ENCODE data around the gene ZNF444. TPM values are rescaled to one million over a fixed set of nuclear protein-coding genes. Genes with fewer than 3 reads are reported as not detected.
A peak's percentile ranks its signal among the peaks of the same experiment; 100 is the strongest.

The ZNF444 gene
- polyA plus RNA-seq, 3 donors, result 2.7 to 6.9 (median 3.5) TPM

- H3K27ac Mint-ChIP-seq, result peak overlapping the region in 1 of 7 donors; percentile 51
- DNase-seq, result no peak
- Histone ChIP-seq H3K9me3 (replicated peaks in 1 of 2; ENCODE audit: control insufficient read depth in 1 of 2, insufficient read depth in 1 of 2, low read length in 2 of 2) (no peaks in the 10 kb centered on the region), H3K79me2 (ENCODE audit: insufficient read depth, low read length) (no peaks in the 10 kb centered on the region), H2AFZ (ENCODE audit: insufficient read depth, low read depth, low read length, poor library complexity, severe bottlenecking) (no peak overlapping the region), H3K4me3 (replicated peaks in 1 of 3; ENCODE audit: low read depth in 2 of 3, low read length in 3 of 3) (no peak overlapping the region), H3K27ac (ENCODE audit: low read depth in 1 of 2, low read length in 2 of 2) (no peak overlapping the region), H3K4me2 (replicated peaks; ENCODE audit: extremely low read depth, low read length, poor library complexity, severe bottlenecking) (no peak overlapping the region), H3K4me1 (ENCODE audit: control insufficient read depth in 1 of 2, insufficient read depth in 2 of 2, low read length in 2 of 2) (no peaks in the 10 kb centered on the region), H4K20me1 (ENCODE audit: insufficient read depth, low read length) (no peaks in the 10 kb centered on the region), H3K36me3 (replicated peaks in 1 of 2; ENCODE audit: control insufficient read depth in 1 of 2, insufficient read depth in 2 of 2, low read length in 2 of 2) (peaks cover 2 to 27% of the 10 kb centered on the region in 2 donors), H3K9ac (ENCODE audit: insufficient read depth, low read length, poor library complexity, severe bottlenecking) (no peak overlapping the region), H3K27me3 (ENCODE audit: control insufficient read depth in 2 of 2, insufficient read depth in 2 of 2, low read length in 2 of 2) (no peaks in the 10 kb centered on the region)
- H3K27me3 Mint-ChIP-seq (ENCODE audit: low read depth in 3 of 3), result no peaks in the 10 kb centered on the region
- intact Hi-C loops (cut with micrococcal nuclease), result loop anchor here in 1 of 2 donors (10.0 kb wide), 1 partner anchor 50 kb away; no protein-coding TSS in a partner anchor
- H3K36me3 Mint-ChIP-seq, result peaks cover 28 to 29% of the 10 kb centered on the region in 2 donors
- peaks cover 0 to 6% (median 0%) of the 10 kb centered on the region in 7 donors for H3K9me3 Mint-ChIP-seq
- WGBS (ENCODE audit: insufficient coverage), result 93% methylated on average over 10 of the region's 17 CpGs
- TF ChIP-seq CTCF (IDR thresholded peaks at IDR 0.05), result peak; percentile 36
- no peak overlapping the region for H3K4me3 Mint-ChIP-seq
- no peaks in the 10 kb centered on the region for H3K4me1 Mint-ChIP-seq
Observed at GRCh38 chr19:56155124-56155687, 14.1 kb downstream of the ZNF444 start.

- Mint-ChIP-seq H3K4me1 (no peaks in the 10 kb centered on the region), H3K4me3 (no peak overlapping the region), H3K27ac (no peak overlapping the region), H3K27me3 (ENCODE audit: low read depth in 3 of 3) (no peaks in the 10 kb centered on the region), H3K36me3 (peaks cover 26 to 29% of the 10 kb centered on the region in 2 donors), H3K9me3 (peaks cover 0 to 6% (median 0%) of the 10 kb centered on the region in 7 donors)
- Histone ChIP-seq H3K9me3 (replicated peaks in 1 of 2; ENCODE audit: control insufficient read depth in 1 of 2, insufficient read depth in 1 of 2, low read length in 2 of 2) (no peaks in the 10 kb centered on the region), H2AFZ (ENCODE audit: insufficient read depth, low read depth, low read length, poor library complexity, severe bottlenecking) (no peak overlapping the region), H3K27ac (ENCODE audit: low read depth in 1 of 2, low read length in 2 of 2) (no peak overlapping the region), H3K9ac (ENCODE audit: insufficient read depth, low read length, poor library complexity, severe bottlenecking) (no peak overlapping the region), H3K36me3 (replicated peaks in 1 of 2; ENCODE audit: control insufficient read depth in 1 of 2, insufficient read depth in 2 of 2, low read length in 2 of 2) (peaks cover 2 to 27% of the 10 kb centered on the region in 2 donors), H4K20me1 (ENCODE audit: insufficient read depth, low read length) (no peaks in the 10 kb centered on the region), H3K4me1 (ENCODE audit: control insufficient read depth in 1 of 2, insufficient read depth in 2 of 2, low read length in 2 of 2) (no peaks in the 10 kb centered on the region), H3K4me2 (replicated peaks; ENCODE audit: extremely low read depth, low read length, poor library complexity, severe bottlenecking) (no peak overlapping the region), H3K4me3 (replicated peaks in 1 of 3; ENCODE audit: low read depth in 2 of 3, low read length in 3 of 3) (no peak overlapping the region), H3K27me3 (ENCODE audit: control insufficient read depth in 2 of 2, insufficient read depth in 2 of 2, low read length in 2 of 2) (no peaks in the 10 kb centered on the region), H3K79me2 (ENCODE audit: insufficient read depth, low read length) (no peaks in the 10 kb centered on the region)
- 95% methylated on average over 11 of the region's 11 CpGs for WGBS (ENCODE audit: insufficient coverage)
- TF ChIP-seq CTCF (IDR thresholded peaks at IDR 0.05), result no peak
- no peak for DNase-seq
- intact Hi-C loops (cut with micrococcal nuclease), result loop anchor here in 1 of 2 donors (10.0 kb wide), 1 partner anchor 52 kb away; no protein-coding TSS in a partner anchor
Observed at GRCh38 chr19:56156768-56157167, 15.7 kb downstream of the ZNF444 start.
